HTR-8/SVneo (cell line): ENCODE measurements around the gene ABCG4.
"Not testable (repeated sequence)": the region's sequence is repeated elsewhere in the genome, so short reads cannot be mapped to it uniquely, and the experiment has no call there.

ENCODE experiments used
- DNase-seq: peaks from one replicate; pipeline ENCODE4 v3.0.0; 2011; ENCODE audit warnings: low spot score, mixed read lengths; ENCODE audit not compliant: insufficient read length
- FAIRE-seq: peaks from 2 replicates; lab custom pipeline; 2011; peaks lifted over from hg19 to GRCh38; lab: Jason Lieb, UNC

ABCG4 gene

DNA sequence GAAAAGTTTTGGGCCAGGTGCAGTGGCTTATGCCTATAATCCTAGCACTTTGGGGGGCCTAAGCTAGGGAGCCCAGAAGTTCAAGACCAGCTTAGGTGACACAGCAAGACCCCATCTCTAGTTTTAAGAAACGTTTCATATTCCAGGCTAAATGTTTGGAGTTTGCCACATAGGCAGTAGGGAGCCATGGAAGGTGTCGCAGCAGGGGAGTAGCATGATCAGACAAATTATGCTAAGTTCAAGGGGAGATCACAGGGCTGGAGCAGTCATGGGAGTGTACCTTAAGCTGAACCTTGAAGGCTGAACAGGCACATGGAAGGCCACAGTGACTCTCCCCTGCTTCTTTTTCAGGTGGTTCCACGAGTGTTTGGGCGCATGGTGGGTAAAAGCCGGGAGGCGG, 30.5 kb downstream of the ABCG4 start:
- FAIRE-seq (no peak), DNase-seq (no peak)

GRCh38 chr11:119179983-119180382, 31.1 kb downstream of the ABCG4 start:
- DNase-seq (no peak), FAIRE-seq (no peak)

DNA sequence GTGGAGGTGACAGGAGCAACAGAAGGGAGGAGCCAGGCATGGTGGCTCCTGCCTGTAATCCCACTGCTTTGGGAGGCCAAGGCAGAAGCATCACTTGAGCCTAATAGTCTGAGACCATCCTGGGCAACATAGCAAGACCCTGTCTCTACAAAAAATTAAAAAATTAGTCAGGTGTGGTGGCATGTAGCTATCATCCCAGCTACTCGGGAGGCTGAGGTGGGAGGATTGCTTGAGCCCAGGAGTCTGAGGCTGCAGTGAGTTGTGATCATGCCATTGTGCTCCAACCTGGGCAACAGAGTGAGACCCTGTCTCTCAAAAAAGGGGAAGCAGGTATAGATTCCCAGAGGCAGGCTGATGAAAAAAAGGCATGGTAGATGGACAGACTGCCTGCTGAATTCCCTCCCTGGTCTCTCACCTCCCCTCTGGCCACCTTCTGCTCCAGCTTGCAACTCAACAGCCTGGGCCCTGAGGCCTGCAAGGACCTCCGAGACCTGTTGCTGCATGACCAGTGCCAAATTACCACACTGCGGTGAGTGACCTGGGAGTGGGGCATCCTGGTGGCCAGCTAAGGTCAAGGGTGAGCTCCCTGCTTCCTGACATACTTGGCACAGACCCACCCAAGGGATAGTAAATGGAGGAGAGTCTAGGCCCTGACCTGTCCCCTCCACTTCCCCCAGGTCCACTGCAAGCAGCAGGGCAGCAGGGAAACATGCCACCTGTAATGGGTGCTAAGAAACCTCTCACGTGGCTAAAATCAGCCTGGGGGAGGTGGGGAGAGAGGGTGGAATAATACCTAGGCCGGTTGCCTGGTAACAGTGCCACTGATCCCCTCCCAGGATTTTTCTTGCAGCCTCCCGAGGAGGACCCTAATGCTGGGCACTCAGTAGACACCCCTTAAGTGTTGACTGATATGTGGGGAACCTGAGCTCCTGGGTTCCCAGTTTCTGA, 32.2 kb downstream of the ABCG4 start:
- DNase-seq (no peak), FAIRE-seq (no peak)

GRCh38 chr11:119181677-119182412, 33.0 kb downstream of the ABCG4 start:
- no peak for FAIRE-seq
- DNase-seq = no peak

GRCh38 chr11:119184399-119184798, 35.5 kb downstream of the ABCG4 start:
- FAIRE-seq, DNase-seq: not testable (repeated sequence)

GRCh38 chr11:119185981-119186634, 37.3 kb downstream of the ABCG4 start:
- DNase-seq = no peak
- FAIRE-seq = peak; percentile 9

DNA sequence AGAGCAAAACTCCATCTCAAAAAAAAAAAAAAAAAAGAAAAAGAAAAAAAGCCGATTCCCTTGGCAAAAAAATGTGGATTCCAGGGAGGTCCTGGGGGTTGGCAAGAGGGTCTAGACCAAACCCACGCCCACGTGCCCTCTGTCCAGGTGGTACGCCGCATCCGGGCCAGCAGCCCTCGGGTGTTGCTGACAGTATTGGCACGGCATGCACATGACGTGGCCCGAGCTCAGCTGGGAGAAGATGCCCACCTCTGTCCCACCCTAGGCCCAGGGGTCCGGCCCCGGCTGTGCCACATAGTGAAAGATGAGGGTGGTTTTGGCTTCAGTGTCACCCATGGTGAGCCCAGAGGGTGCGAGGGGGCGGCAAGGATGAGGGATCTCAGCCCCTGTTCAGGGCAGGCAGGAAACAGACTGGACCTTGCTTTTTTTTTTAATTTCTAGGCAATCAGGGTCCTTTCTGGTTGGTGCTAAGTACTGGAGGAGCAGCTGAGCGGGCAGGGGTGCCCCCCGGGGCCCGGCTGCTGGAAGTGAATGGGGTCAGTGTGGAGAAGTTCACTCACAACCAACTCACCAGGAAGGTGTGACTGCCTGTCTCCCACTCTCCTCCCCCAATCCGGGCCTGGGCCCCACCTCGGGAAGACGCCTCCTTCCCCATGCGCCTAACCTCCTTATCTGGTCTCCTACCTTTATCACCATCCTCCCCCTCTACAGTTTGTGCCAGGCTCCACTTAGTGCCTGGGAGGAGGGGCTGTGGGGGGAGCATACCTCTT, 38.5 kb downstream of the ABCG4 start:
- FAIRE-seq (no peak), DNase-seq (no peak)

GRCh38 chr11:119188067-119188466, 39.2 kb downstream of the ABCG4 start:
- FAIRE-seq = no peak
- no peak for DNase-seq

GRCh38 chr11:119188887-119189286, 40.0 kb downstream of the ABCG4 start:
- no peak for FAIRE-seq
- DNase-seq = no peak

DNA sequence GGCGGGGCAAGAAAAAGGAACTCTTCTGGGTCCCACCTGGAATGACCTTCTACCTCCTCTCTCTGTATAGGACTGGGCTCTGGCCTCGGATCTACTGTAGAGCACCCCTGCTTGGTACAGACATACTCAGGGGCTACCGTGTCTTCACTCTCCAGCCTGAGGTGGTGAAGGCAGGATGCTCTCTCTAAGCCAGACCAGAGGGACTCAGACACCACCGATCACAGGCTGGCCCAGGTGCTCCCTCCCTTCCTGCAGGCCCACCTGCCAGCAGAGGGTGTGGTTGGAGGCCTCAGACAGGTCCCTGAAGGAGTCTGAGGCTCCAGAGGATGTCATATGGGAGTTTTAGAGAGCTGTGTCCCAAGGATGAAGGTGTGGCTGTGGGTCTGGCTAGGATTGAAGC, 40.5 kb downstream of the ABCG4 start:
- DNase-seq (no peak), FAIRE-seq (no peak)

GRCh38 chr11:119190531-119190930, 41.7 kb downstream of the ABCG4 start:
- FAIRE-seq (no peak), DNase-seq (no peak)

GRCh38 chr11:119191265-119191664, 42.4 kb downstream of the ABCG4 start:
- DNase-seq, FAIRE-seq: not testable (repeated sequence)

GRCh38 chr11:119192111-119192510, 43.3 kb downstream of the ABCG4 start:
- no peak for FAIRE-seq
- DNase-seq = no peak

GRCh38 chr11:119193001-119193400, 44.1 kb downstream of the ABCG4 start:
- DNase-seq = no peak
- FAIRE-seq = no peak

- DNase-seq = no peak
- no peak for FAIRE-seq
These were observed 44.8 kb downstream of the ABCG4 start for GRCh38 chr11:119193626-119194025.

DNA sequence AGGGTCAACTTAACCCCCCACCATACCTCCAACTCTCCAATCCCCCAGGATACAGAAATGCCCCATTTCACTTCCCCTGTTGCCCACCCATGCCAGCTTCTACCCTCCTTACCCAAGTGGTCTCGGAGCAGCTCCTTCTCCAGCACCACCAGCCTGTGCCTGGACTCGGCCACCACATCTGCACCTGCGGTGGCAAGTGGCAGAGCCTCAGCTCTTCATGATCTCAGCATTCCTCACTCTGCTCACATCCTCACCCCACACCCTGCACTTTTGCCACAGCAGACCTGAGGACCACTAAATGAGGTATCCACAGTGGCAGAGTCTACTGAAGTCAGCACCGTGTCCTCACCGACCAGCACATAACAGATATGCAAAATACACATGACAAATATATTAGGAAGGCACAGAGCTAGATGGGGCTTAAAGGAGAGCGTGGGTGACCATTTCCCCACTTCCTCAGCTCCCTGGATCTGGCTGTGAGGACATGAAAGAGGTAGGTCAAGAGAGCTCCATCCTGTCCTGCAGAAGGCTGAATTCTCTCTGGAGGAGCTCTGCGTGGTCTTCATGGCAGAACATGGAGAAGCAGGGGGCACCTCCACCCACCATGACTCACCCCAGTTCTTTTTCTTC, 46.1 kb downstream of the ABCG4 start:
- no peak for DNase-seq
- FAIRE-seq = no peak

DNA sequence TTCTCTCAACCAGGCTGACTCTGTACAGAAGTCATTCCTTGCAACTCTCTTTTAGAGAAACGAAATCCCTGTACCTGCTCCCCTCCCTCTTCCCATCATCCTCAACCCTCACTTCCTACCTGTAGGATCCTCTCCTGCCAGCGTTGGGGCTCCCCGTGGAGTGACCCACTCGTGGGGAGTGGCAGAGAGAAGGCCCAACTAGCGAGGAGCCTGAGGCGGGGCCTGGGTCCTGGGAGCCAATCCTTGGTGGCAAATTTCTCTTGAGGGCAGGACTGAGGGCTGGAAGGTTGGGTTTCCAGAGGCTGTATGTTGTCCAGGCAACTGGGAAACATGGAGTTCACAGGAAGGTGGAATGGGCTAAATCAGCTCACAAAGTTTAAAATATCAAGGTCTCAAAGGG, 46.8 kb downstream of the ABCG4 start:
- FAIRE-seq (no peak), DNase-seq (no peak)

- FAIRE-seq (peak; percentile 62), DNase-seq (peak; percentile 87)
These were observed 48.1 kb downstream of the ABCG4 start for GRCh38 chr11:119196833-119197483.

- no peak for FAIRE-seq
- DNase-seq = no peak
These were observed 50.1 kb downstream of the ABCG4 start for GRCh38 chr11:119198925-119199324.
